Liver (tissue), 9 donors: ENCODE data around the gene LRIG1. TPM values are rescaled to one million over a fixed set of nuclear protein-coding genes. Genes with fewer than 3 reads are reported as not detected.

Source experiments
- DNase-seq: peaks from one replicate; pipeline ENCODE4 v3.0.0-alpha.2; 2017; ENCODE audit warnings: low spot score
- H3K27ac ChIP-seq, 2 donors: one replicate each; pipeline ENCODE4 v1.7.0; 2013; ENCODE audit warnings: inconsistent platforms in 2 of 2, low read length in 2 of 2, control low read depth in 1 of 2, low read depth in 1 of 2, mild to moderate bottlenecking in 1 of 2
- H3K27me3 ChIP-seq, 4 donors: one replicate each; pipeline versions ENCODE4 v1.6.1 to v1.7.0; 2013; ENCODE audit warnings: low read length in 3 of 4, inconsistent platforms in 1 of 4, mild to moderate bottlenecking in 1 of 4, moderate library complexity in 1 of 4; ENCODE audit not compliant: control insufficient read depth in 4 of 4, insufficient read depth in 4 of 4
- H3K36me3 ChIP-seq, 4 donors: one replicate each; pipeline versions ENCODE4 v1.6.1 to v1.7.0; 2013; ENCODE audit warnings: low read length in 3 of 4, mild to moderate bottlenecking in 3 of 4, low read depth in 1 of 4, moderate library complexity in 1 of 4; ENCODE audit not compliant: control insufficient read depth in 4 of 4, insufficient read depth in 3 of 4
- H3K4me1 ChIP-seq, 4 donors: one replicate each; pipeline versions ENCODE4 v1.6.1 to v1.7.0; 2013; ENCODE audit warnings: low read length in 3 of 4, mild to moderate bottlenecking in 3 of 4, moderate library complexity in 1 of 4; ENCODE audit not compliant: control insufficient read depth in 4 of 4, insufficient read depth in 4 of 4
- H3K4me3 ChIP-seq, 3 donors: one replicate each; pipeline versions ENCODE4 v1.6.1 to v1.7.0; 2013; ENCODE audit warnings: low read length in 3 of 3, control low read depth in 1 of 3, low read depth in 1 of 3, mild to moderate bottlenecking in 1 of 3
- H3K9ac ChIP-seq, 2 donors: one replicate each; pipeline ENCODE4 v1.7.0; 2013; ENCODE audit warnings: low read length in 2 of 2, mild to moderate bottlenecking in 2 of 2, moderate library complexity in 2 of 2, control low read depth in 1 of 2, low read depth in 1 of 2
- H3K9me3 ChIP-seq, 4 donors: one replicate each; pipeline versions ENCODE4 v1.6.1 to v1.7.0; 2013; ENCODE audit warnings: low read length in 3 of 4; ENCODE audit not compliant: control insufficient read depth in 4 of 4
- EGR1 ChIP-seq, 2 donors: IDR thresholded peaks; 2 replicates each; pipeline ENCODE4 v1.6.1; 2016 to 2018; ENCODE audit warnings: antibody characterized with exemption in 2 of 2, low read depth in 2 of 2
- FOXA1 ChIP-seq: IDR thresholded peaks from 2 replicates; pipeline ENCODE4 v1.6.1; 2016; ENCODE audit warnings: antibody characterized with exemption
- FOXA2 ChIP-seq: IDR thresholded peaks from 2 replicates; pipeline ENCODE4 v1.6.1; 2016; ENCODE audit warnings: antibody characterized with exemption
- GABPA ChIP-seq, 2 donors: IDR thresholded peaks in 1 of 2; conservative IDR thresholded peaks in 1 of 2; 2 replicates each; pipeline ENCODE4 v1.6.1; 2016; ENCODE audit warnings: antibody characterized with exemption in 2 of 2, mild to moderate bottlenecking in 1 of 2, moderate library complexity in 1 of 2
- HNF4A ChIP-seq, 2 donors: conservative IDR thresholded peaks; 2 replicates each; pipeline ENCODE4 v1.6.1; 2016; ENCODE audit warnings: antibody characterized with exemption in 2 of 2, mild to moderate bottlenecking in 2 of 2
- HNF4G ChIP-seq: IDR thresholded peaks from 2 replicates; pipeline ENCODE4 v1.6.1; 2016; ENCODE audit warnings: antibody characterized with exemption
- JUND ChIP-seq, 2 donors: IDR thresholded peaks; 2 replicates each; pipeline ENCODE4 v1.6.1; 2016; ENCODE audit warnings: antibody characterized with exemption in 2 of 2
- NR2F2 ChIP-seq: IDR thresholded peaks from 2 replicates; pipeline ENCODE4 v1.6.1; 2016; ENCODE audit warnings: antibody characterized with exemption
- RAD21 ChIP-seq, 2 donors: IDR thresholded peaks; 2 replicates each; pipeline ENCODE4 v1.6.1; 2016; ENCODE audit warnings: antibody characterized with exemption in 2 of 2, mild to moderate bottlenecking in 2 of 2
- RXRA ChIP-seq, 2 donors: IDR thresholded peaks; 2 replicates each; pipeline ENCODE4 v1.6.1; 2017 to 2018; ENCODE audit warnings: antibody characterized with exemption in 2 of 2, mild to moderate bottlenecking in 1 of 2
- SP1 ChIP-seq: IDR thresholded peaks from 2 replicates; pipeline ENCODE4 v1.6.1; 2018; ENCODE audit warnings: antibody characterized with exemption, mild to moderate bottlenecking
- TAF1 ChIP-seq: conservative IDR thresholded peaks from 2 replicates; pipeline ENCODE4 v1.6.1; 2016; ENCODE audit warnings: antibody characterized with exemption, mild to moderate bottlenecking
- YY1 ChIP-seq: IDR thresholded peaks from 2 replicates; pipeline ENCODE4 v1.6.1; 2016; ENCODE audit warnings: antibody characterized with exemption, mild to moderate bottlenecking
- WGBS: extraction: QIAGEN DNeasy Blood & Tissue Kit; methylation state at CpG from one replicate; pipeline ENCODE4 v1.1.7; 2013; 5-methylcytosine and 5-hydroxymethylcytosine counted together
- polyA plus RNA-seq, 2 donors: library from polyadenylated mRNA; stranded (reverse) in 1 of 2; unstranded in 1 of 2; fragments of 200-250 nt in 1 of 2; fragments of >200 nt in 1 of 2; fragmentation: Nextera tagmentation in 1 of 2; extraction: Ambion mirVana in 1 of 2; gene quantifications; one replicate each; pipeline versions ENCODE4 v1.2.1 to v1.2.3, GENCODE V29; 2013 to 2015
- total RNA-seq, 2 donors: library from RNA; depleted of rRNA; stranded (reverse); fragments of >200 nt; gene quantifications; one replicate each; pipeline ENCODE4 v1.2.3, GENCODE V29; 2014
- TF ChIP-seq, protein P1 (sequence below): IDR thresholded peaks from 2 replicates; pipeline ENCODE4 v1.6.1; 2016; ENCODE audit warnings: antibody characterized with exemption
- TF ChIP-seq, protein P2 (sequence below): fragments of 150-350 bp; IDR thresholded peaks from 2 replicates; pipeline ENCODE4 v1.5.1; 2017; ENCODE audit warnings: improper control_type of control experiment, low read depth, low read length; ENCODE audit not compliant: missing input control
- TF ChIP-seq, protein P3 (sequence below): IDR thresholded peaks from 2 replicates; pipeline ENCODE4 v1.6.1; 2016; ENCODE audit warnings: antibody characterized with exemption
- TF ChIP-seq, protein P4 (sequence below): IDR thresholded peaks from 2 replicates; pipeline ENCODE4 v1.6.1; 2016; ENCODE audit warnings: antibody characterized with exemption, mild to moderate bottlenecking
- TF ChIP-seq, protein P5 (sequence below): IDR thresholded peaks from 2 replicates; pipeline ENCODE4 v1.6.1; 2016; ENCODE audit warnings: antibody characterized with exemption
- donor health status: healthy.
- donor health status: healthy.
- donor health status: healthy.
- donor health status: healthy.
- donor health status: healthy.

The LRIG1 gene
- total and polyA plus RNA-seq, 4 donors, result 9.4 to 48.9 (median 12.9) TPM

DNA sequence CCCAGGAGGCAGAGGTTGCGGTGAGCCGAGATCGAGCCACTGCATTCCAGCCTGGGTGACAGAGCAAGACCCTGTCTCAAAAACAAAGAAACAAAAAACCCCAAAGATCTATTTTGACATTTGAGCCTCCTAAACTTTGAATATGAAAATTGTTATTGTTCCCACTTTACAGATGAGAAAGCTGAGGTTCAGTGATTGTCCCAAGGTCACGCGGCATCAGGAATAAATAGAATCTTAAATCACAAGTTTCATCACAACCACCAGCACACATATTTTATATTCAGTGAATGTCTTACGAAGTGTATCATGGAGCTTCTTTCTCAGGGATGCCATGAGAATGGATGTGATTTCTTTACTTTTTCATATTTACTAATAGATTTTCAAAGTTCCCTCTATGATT is 5.3 kb upstream of the LRIG1 start:
- Histone ChIP-seq H3K9ac (no peak overlapping the region), H3K4me3 (no peak overlapping the region), H3K9me3 (no peaks in the 10 kb centered on the region), H3K36me3 (no peaks in the 10 kb centered on the region), H3K4me1 (peaks cover 0 to 21% (median 18%) of the 10 kb centered on the region in 4 donors), H3K27me3 (no peaks in the 10 kb centered on the region), H3K27ac (no peak overlapping the region)
- DNase-seq, result no peak
- TF ChIP-seq, protein P1, sequence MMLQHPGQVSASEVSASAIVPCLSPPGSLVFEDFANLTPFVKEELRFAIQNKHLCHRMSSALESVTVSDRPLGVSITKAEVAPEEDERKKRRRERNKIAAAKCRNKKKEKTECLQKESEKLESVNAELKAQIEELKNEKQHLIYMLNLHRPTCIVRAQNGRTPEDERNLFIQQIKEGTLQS, result no peak
- TF ChIP-seq EGR1 (IDR thresholded peaks at IDR 0.05; ENCODE audit: low read depth in 2 of 2), result no peak
- TF ChIP-seq GABPA (IDR thresholded peaks at IDR 0.05 in 1 of 2, conservative IDR thresholded peaks at IDR 0.05 in 1 of 2), result no peak
- no peak for TF ChIP-seq RXRA (IDR thresholded peaks at IDR 0.05)
- TF ChIP-seq NR2F2, result no peak
- no peak for TF ChIP-seq FOXA1
- TF ChIP-seq RAD21 (IDR thresholded peaks at IDR 0.05), result no peak
- 99% methylated on average over 6 of the region's 6 CpGs for WGBS

DNA sequence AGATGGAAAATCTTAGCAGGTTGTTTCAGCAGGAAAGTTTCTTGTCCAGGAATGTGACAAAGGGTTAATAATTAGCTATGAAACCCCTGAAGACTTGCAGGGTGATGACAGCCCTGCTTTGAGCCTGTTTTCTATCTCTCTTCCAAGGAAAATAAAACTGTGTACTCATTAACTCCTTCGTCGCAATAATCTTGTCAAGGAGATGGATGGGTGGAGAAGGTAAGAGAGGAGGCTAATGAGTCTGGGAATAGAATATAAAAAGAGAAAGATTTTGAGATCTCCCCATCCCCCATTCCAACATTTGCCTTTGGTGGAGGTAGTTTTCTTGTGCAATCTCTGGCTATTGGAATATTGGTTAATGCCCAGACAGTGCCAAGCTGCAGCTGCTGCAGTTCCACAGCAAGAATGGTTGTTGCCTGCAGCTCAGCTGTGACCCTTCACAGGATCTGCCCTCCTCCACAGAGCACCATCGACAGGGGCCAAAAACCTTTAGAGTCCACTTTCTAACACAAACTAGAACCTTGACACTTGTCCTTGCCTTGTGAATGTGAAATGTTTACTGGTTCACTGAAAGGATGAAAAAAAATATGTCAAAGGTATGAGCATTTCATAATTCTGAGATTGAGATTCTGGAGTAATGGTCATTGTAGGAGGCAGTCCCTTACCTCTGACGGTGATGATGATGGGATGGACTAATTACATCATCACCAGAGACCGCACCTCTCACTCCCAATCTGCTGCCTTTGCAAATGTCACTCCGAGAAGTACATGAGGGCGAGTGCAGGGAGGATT is 4.2 kb upstream of the LRIG1 start:
- TF ChIP-seq, protein P2, sequence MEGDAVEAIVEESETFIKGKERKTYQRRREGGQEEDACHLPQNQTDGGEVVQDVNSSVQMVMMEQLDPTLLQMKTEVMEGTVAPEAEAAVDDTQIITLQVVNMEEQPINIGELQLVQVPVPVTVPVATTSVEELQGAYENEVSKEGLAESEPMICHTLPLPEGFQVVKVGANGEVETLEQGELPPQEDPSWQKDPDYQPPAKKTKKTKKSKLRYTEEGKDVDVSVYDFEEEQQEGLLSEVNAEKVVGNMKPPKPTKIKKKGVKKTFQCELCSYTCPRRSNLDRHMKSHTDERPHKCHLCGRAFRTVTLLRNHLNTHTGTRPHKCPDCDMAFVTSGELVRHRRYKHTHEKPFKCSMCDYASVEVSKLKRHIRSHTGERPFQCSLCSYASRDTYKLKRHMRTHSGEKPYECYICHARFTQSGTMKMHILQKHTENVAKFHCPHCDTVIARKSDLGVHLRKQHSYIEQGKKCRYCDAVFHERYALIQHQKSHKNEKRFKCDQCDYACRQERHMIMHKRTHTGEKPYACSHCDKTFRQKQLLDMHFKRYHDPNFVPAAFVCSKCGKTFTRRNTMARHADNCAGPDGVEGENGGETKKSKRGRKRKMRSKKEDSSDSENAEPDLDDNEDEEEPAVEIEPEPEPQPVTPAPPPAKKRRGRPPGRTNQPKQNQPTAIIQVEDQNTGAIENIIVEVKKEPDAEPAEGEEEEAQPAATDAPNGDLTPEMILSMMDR, result no peak
- TF ChIP-seq HNF4G, result peak; percentile 31
- TF ChIP-seq GABPA (IDR thresholded peaks at IDR 0.05 in 1 of 2, conservative IDR thresholded peaks at IDR 0.05 in 1 of 2), result no peak
- peak; percentile 76 to 78 for TF ChIP-seq RXRA (IDR thresholded peaks at IDR 0.05)
- TF ChIP-seq TAF1, result no peak
- TF ChIP-seq, protein P3, sequence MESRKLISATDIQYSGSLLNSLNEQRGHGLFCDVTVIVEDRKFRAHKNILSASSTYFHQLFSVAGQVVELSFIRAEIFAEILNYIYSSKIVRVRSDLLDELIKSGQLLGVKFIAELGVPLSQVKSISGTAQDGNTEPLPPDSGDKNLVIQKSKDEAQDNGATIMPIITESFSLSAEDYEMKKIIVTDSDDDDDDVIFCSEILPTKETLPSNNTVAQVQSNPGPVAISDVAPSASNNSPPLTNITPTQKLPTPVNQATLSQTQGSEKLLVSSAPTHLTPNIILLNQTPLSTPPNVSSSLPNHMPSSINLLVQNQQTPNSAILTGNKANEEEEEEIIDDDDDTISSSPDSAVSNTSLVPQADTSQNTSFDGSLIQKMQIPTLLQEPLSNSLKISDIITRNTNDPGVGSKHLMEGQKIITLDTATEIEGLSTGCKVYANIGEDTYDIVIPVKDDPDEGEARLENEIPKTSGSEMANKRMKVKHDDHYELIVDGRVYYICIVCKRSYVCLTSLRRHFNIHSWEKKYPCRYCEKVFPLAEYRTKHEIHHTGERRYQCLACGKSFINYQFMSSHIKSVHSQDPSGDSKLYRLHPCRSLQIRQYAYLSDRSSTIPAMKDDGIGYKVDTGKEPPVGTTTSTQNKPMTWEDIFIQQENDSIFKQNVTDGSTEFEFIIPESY, result peak; percentile 64
- peak; percentile 70 to 76 for TF ChIP-seq HNF4A (conservative IDR thresholded peaks at IDR 0.05)
- no peak for TF ChIP-seq FOXA1
- TF ChIP-seq, protein P4, sequence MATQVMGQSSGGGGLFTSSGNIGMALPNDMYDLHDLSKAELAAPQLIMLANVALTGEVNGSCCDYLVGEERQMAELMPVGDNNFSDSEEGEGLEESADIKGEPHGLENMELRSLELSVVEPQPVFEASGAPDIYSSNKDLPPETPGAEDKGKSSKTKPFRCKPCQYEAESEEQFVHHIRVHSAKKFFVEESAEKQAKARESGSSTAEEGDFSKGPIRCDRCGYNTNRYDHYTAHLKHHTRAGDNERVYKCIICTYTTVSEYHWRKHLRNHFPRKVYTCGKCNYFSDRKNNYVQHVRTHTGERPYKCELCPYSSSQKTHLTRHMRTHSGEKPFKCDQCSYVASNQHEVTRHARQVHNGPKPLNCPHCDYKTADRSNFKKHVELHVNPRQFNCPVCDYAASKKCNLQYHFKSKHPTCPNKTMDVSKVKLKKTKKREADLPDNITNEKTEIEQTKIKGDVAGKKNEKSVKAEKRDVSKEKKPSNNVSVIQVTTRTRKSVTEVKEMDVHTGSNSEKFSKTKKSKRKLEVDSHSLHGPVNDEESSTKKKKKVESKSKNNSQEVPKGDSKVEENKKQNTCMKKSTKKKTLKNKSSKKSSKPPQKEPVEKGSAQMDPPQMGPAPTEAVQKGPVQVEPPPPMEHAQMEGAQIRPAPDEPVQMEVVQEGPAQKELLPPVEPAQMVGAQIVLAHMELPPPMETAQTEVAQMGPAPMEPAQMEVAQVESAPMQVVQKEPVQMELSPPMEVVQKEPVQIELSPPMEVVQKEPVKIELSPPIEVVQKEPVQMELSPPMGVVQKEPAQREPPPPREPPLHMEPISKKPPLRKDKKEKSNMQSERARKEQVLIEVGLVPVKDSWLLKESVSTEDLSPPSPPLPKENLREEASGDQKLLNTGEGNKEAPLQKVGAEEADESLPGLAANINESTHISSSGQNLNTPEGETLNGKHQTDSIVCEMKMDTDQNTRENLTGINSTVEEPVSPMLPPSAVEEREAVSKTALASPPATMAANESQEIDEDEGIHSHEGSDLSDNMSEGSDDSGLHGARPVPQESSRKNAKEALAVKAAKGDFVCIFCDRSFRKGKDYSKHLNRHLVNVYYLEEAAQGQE, result peak; percentile 38
- peak; percentile 72 for TF ChIP-seq YY1
- peak in 1 of 2 donors; percentile 26 for TF ChIP-seq EGR1 (IDR thresholded peaks at IDR 0.05; ENCODE audit: low read depth in 2 of 2)
- TF ChIP-seq SP1, result peak; percentile 92
- peak; percentile 57 to 63 for TF ChIP-seq RAD21 (IDR thresholded peaks at IDR 0.05)
- TF ChIP-seq FOXA2, result no peak
- TF ChIP-seq, protein P5, sequence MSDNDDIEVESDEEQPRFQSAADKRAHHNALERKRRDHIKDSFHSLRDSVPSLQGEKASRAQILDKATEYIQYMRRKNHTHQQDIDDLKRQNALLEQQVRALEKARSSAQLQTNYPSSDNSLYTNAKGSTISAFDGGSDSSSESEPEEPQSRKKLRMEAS, result peak; percentile 56
- TF ChIP-seq NR2F2, result peak; percentile 38
- no peak for TF ChIP-seq JUND (IDR thresholded peaks at IDR 0.05)
- TF ChIP-seq, protein P1, result peak; percentile 70
- Histone ChIP-seq H3K4me3 (peak overlapping the region; percentile 13 to 27 (median 20)), H3K27me3 (no peaks in the 10 kb centered on the region), H3K36me3 (no peaks in the 10 kb centered on the region), H3K4me1 (peaks cover 0 to 22% (median 18%) of the 10 kb centered on the region in 4 donors), H3K27ac (peak overlapping the region; percentile 73 to 78), H3K9me3 (no peaks in the 10 kb centered on the region), H3K9ac (peak overlapping the region in 1 of 2 donors; percentile 14)
- DNase-seq, result no peak
- 26% methylated on average over 7 of the region's 7 CpGs for WGBS
